Measurements from ENCODE around the gene SIRT3.

GRCh38 chr11:267491-267994, 31.4 kb upstream of the SIRT3 start:
- TF ChIP-seq CTCF (IDR thresholded peaks at IDR 0.05 in 4 of 5, conservative IDR thresholded peaks at IDR 0.05 in 1 of 5) (no peak), POLR2A (IDR thresholded peaks at IDR 0.05) (no peak)

Measured in gastrocnemius medialis (tissue), 4 donors.